Suprapubic skin (tissue), 3 donors: ENCODE measurements around the gene HINFP.

Experiments
- CTCF ChIP-seq, 2 donors: fragments of 200-600 bp in 1 of 2; fragments of 450-650 bp in 1 of 2; sonication (generic) in 1 of 2; IDR thresholded peaks; one replicate each; pipeline ENCODE4 v1.5.1; 2016 to 2019; ENCODE audit warnings: antibody characterized with exemption in 2 of 2, mild to moderate bottlenecking in 1 of 2, moderate library complexity in 1 of 2
- POLR2A ChIP-seq, 2 donors: fragments of 450-650 bp; IDR thresholded peaks; one replicate each; pipeline ENCODE4 v1.6.1; 2017; ENCODE audit warnings: antibody characterized with exemption in 2 of 2, mild to moderate bottlenecking in 2 of 2, moderate library complexity in 2 of 2

DNA sequence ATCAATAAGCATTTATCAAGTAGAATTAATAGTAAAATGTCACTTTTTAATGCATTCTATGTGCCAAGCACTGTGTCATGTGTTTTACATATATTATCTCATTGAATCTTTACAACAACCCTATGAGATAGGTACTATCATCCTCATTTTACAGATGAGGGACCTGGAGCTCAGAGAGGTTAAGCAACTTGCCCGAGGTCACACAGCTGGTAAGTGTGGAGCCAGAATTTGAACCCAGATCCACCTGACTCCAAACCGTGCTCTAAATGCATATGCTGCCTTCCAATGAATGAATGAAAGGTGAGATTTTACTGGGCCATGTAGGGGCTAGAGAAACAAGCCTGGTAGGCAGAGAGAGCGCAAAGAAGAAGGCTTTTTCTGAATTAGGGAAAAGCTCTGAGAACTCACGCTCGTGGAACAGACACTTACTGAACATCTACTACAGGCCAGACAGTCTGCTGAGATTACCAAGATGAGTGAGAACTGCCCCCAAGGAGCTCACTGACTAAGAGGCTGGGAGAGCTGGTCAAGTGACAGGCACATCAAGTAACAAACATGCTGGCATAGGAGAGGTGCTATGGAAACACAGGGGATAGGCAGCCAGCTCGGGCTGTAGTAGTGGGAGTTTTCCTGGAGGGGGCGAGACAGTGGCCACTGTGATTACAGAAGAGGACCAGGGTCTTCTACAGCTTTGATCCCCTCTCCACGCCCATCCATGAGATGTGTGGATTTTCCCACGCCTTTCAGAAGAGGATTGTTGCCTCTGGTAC lies 31.9 kb downstream of the HINFP start:
- TF ChIP-seq POLR2A (IDR thresholded peaks at IDR 0.05) (no peak), CTCF (IDR thresholded peaks at IDR 0.05) (no peak)
